Measurements from ENCODE around the gene INHBB. TPM values are rescaled to one million over a fixed set of nuclear protein-coding genes. Genes with fewer than 3 reads are reported as not detected.

The INHBB gene
- polyA plus RNA-seq, 2 donors, result 0.51 to 1.6 TPM

DNA sequence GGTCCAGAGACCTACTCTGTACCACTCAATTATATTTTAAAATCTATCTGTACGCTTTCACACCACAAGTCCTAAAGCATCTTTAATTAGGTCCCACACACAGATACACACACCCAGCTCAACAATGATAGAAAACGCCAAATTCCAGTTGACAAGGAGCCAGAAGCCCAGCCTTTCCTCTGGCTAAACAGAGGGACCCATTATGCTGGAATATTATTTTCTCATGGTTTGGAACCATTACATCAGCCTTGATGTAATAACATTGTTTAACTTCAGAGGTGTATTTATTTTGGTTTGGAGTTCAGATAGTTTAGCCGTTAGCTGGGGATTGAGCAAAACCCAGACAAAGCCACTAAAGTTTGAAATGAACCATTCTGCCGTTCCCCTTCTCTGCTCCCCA is 14.0 kb upstream of the INHBB start:
- Histone ChIP-seq H3K4me1 (ENCODE audit: control insufficient read depth in 2 of 2, insufficient read depth in 2 of 2, low read length in 1 of 2) (no peaks in the 10 kb centered on the region), H3K27ac (ENCODE audit: low read depth in 2 of 2, low read length in 1 of 2) (no peak overlapping the region), H3K4me3 (ENCODE audit: low read depth in 1 of 2, low read length in 2 of 2) (no peak overlapping the region), H3K27me3 (ENCODE audit: control insufficient read depth in 1 of 2, insufficient read depth in 2 of 2, low read length in 2 of 2) (no peaks in the 10 kb centered on the region), H3K36me3 (ENCODE audit: control insufficient read depth in 2 of 2, insufficient read depth in 2 of 2, low read length in 1 of 2) (no peaks in the 10 kb centered on the region), H3K9me3 (ENCODE audit: control insufficient read depth in 2 of 2, insufficient read depth in 1 of 2, low read depth in 1 of 2, low read length in 1 of 2) (no peaks in the 10 kb centered on the region)
- WGBS, 2 donors, result 57 to 62% methylated on average over 4 of the region's 4 CpGs

DNA sequence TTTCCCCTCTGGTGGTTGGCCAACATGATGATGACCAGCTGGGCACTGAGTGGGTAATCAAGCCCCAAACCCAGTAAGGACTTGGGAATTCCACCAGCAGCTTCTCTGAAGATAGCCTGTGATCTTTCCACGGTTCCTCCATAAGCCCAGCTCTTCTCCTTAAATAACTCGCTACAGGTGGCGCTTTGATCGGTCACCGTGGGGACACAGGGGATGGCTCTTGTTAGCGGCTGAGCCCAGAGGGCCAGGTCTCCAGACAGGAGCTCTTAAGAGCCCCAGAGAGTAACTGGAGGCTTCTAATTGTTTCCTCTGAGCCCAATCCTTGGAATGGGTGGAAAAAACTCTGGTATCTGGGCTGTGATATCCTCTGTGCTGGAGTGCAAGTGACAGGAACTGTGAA is 13.6 kb upstream of the INHBB start:
- Histone ChIP-seq H3K27ac (ENCODE audit: low read depth in 2 of 2, low read length in 1 of 2) (no peak overlapping the region), H3K36me3 (ENCODE audit: control insufficient read depth in 2 of 2, insufficient read depth in 2 of 2, low read length in 1 of 2) (no peaks in the 10 kb centered on the region), H3K9me3 (ENCODE audit: control insufficient read depth in 2 of 2, insufficient read depth in 1 of 2, low read depth in 1 of 2, low read length in 1 of 2) (no peaks in the 10 kb centered on the region), H3K27me3 (ENCODE audit: control insufficient read depth in 1 of 2, insufficient read depth in 2 of 2, low read length in 2 of 2) (no peaks in the 10 kb centered on the region), H3K4me3 (ENCODE audit: low read depth in 1 of 2, low read length in 2 of 2) (no peak overlapping the region), H3K4me1 (ENCODE audit: control insufficient read depth in 2 of 2, insufficient read depth in 2 of 2, low read length in 1 of 2) (no peaks in the 10 kb centered on the region)
- WGBS, 2 donors, result 87 to 93% methylated on average over 6 of the region's 6 CpGs

DNA sequence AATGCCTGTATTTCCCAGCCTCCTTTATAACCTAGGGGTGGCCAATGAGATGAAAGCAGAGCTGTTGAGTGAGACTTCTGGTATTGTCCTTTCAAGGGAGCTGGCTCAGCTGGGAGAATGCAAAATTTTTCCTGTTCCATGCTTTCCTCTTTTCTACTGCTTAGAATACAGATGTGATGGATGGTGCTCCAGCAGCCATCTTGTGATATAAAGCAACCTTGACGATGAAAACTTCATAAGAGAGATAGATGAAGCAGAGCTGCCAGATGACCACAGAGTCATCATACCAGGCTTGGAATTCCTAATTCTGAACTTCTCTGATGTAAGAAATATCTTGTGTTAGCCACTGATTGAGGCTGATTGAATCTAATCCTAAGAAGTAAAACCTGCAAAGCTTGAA is 11.9 kb upstream of the INHBB start:
- Histone ChIP-seq H3K27me3 (ENCODE audit: control insufficient read depth in 1 of 2, insufficient read depth in 2 of 2, low read length in 2 of 2) (no peaks in the 10 kb centered on the region), H3K36me3 (ENCODE audit: control insufficient read depth in 2 of 2, insufficient read depth in 2 of 2, low read length in 1 of 2) (no peaks in the 10 kb centered on the region), H3K27ac (ENCODE audit: low read depth in 2 of 2, low read length in 1 of 2) (no peak overlapping the region), H3K9me3 (ENCODE audit: control insufficient read depth in 2 of 2, insufficient read depth in 1 of 2, low read depth in 1 of 2, low read length in 1 of 2) (no peaks in the 10 kb centered on the region), H3K4me3 (ENCODE audit: low read depth in 1 of 2, low read length in 2 of 2) (no peak overlapping the region), H3K4me1 (ENCODE audit: control insufficient read depth in 2 of 2, insufficient read depth in 2 of 2, low read length in 1 of 2) (no peaks in the 10 kb centered on the region)
- 96 to 97% methylated on average over 1 of the region's 1 CpG for WGBS, 2 donors

DNA sequence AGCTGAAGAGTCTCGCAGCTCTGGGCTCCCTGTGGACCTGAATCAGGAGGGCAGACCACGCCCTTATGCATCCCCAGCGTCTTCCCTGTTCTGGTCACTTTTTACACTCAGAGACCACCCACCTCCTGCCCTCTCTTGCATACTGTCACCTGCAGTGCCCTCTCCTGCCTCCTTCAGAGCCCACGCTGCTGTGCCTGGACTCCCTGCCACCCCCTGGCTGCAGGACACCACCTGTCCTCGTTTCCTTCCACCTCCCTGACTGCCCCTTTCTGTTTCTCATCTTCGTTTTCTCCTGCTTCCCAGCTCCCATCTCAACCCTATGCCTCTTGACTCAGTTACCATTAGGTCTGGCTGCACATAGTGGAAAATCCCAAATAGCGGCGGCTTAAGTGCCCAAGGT is 9.2 kb upstream of the INHBB start:
- WGBS, 2 donors, result 78 to 86% methylated on average over 8 of the region's 8 CpGs

GRCh38 chr2:120338015-120338414 is 7.9 kb upstream of the INHBB start:
- Histone ChIP-seq H3K27ac (ENCODE audit: low read depth in 2 of 2, low read length in 1 of 2) (no peak overlapping the region), H3K27me3 (ENCODE audit: control insufficient read depth in 1 of 2, insufficient read depth in 2 of 2, low read length in 2 of 2) (peaks cover 0 to 5% of the 10 kb centered on the region in 2 donors), H3K36me3 (ENCODE audit: control insufficient read depth in 2 of 2, insufficient read depth in 2 of 2, low read length in 1 of 2) (no peaks in the 10 kb centered on the region), H3K4me1 (ENCODE audit: control insufficient read depth in 2 of 2, insufficient read depth in 2 of 2, low read length in 1 of 2) (no peaks in the 10 kb centered on the region), H3K4me3 (ENCODE audit: low read depth in 1 of 2, low read length in 2 of 2) (no peak overlapping the region), H3K9me3 (ENCODE audit: control insufficient read depth in 2 of 2, insufficient read depth in 1 of 2, low read depth in 1 of 2, low read length in 1 of 2) (no peaks in the 10 kb centered on the region)
- 66 to 71% methylated on average over 1 of the region's 1 CpG for WGBS, 2 donors

More for the DNA sequence above, 9.2 kb upstream of the INHBB start:
- no peak overlapping the region for H3K27ac ChIP-seq (ENCODE audit: low read depth in 2 of 2, low read length in 1 of 2)
- no peaks in the 10 kb centered on the region for H3K9me3 ChIP-seq (ENCODE audit: control insufficient read depth in 2 of 2, insufficient read depth in 1 of 2, low read depth in 1 of 2, low read length in 1 of 2)
- no peaks in the 10 kb centered on the region for H3K27me3 ChIP-seq (ENCODE audit: control insufficient read depth in 1 of 2, insufficient read depth in 2 of 2, low read length in 2 of 2)
- H3K4me1 ChIP-seq (ENCODE audit: control insufficient read depth in 2 of 2, insufficient read depth in 2 of 2, low read length in 1 of 2), result no peaks in the 10 kb centered on the region
- H3K36me3 ChIP-seq (ENCODE audit: control insufficient read depth in 2 of 2, insufficient read depth in 2 of 2, low read length in 1 of 2), result no peaks in the 10 kb centered on the region
- no peak overlapping the region for H3K4me3 ChIP-seq (ENCODE audit: low read depth in 1 of 2, low read length in 2 of 2)

GRCh38 chr2:120341977-120342376 is 4.0 kb upstream of the INHBB start:
- WGBS, 2 donors, result 64 to 66% methylated on average over 7 of the region's 7 CpGs
- H3K9me3 ChIP-seq (ENCODE audit: control insufficient read depth in 2 of 2, insufficient read depth in 1 of 2, low read depth in 1 of 2, low read length in 1 of 2), result no peaks in the 10 kb centered on the region
- no peaks in the 10 kb centered on the region for H3K36me3 ChIP-seq (ENCODE audit: control insufficient read depth in 2 of 2, insufficient read depth in 2 of 2, low read length in 1 of 2)
- H3K27me3 ChIP-seq (ENCODE audit: control insufficient read depth in 1 of 2, insufficient read depth in 2 of 2, low read length in 2 of 2), result peaks cover 0 to 19% of the 10 kb centered on the region in 2 donors
- peaks cover 4 to 12% of the 10 kb centered on the region in 2 donors for H3K4me1 ChIP-seq (ENCODE audit: control insufficient read depth in 2 of 2, insufficient read depth in 2 of 2, low read length in 1 of 2)
- H3K27ac ChIP-seq (ENCODE audit: low read depth in 2 of 2, low read length in 1 of 2), result no peak overlapping the region
- H3K4me3 ChIP-seq (ENCODE audit: low read depth in 1 of 2, low read length in 2 of 2), result no peak overlapping the region

DNA sequence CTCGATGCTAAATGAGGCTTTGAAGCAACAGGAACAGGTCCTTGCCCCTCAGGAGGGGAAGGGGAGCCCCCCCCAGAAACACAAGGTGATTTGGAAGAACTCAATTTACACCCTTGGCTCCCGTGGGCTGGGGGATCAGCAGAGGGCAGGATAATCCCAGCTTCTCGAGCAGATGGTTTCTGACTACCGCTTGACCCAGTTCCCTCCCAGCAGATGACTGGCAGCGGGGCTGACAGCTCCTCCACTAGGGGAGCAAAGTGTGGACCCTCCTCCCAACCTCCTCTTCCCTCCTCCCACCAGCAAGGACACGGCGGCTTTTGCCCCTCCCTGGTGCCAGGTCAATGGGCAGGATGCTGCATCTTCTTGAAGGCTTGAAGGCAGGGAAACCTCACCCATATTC is 3.5 kb upstream of the INHBB start:
- WGBS, 2 donors, result 39 to 43% methylated on average over 7 of the region's 7 CpGs
- no peak overlapping the region for H3K27ac ChIP-seq (ENCODE audit: low read depth in 2 of 2, low read length in 1 of 2)

GRCh38 chr2:120343100-120343432 is 2.9 kb upstream of the INHBB start:
- 19 to 22% methylated on average over 5 of the region's 5 CpGs for WGBS, 2 donors
- H3K9me3 ChIP-seq (ENCODE audit: control insufficient read depth in 2 of 2, insufficient read depth in 1 of 2, low read depth in 1 of 2, low read length in 1 of 2), result no peaks in the 10 kb centered on the region
- H3K36me3 ChIP-seq (ENCODE audit: control insufficient read depth in 2 of 2, insufficient read depth in 2 of 2, low read length in 1 of 2), result no peaks in the 10 kb centered on the region
- H3K27me3 ChIP-seq (ENCODE audit: control insufficient read depth in 1 of 2, insufficient read depth in 2 of 2, low read length in 2 of 2), result peaks cover 0 to 19% of the 10 kb centered on the region in 2 donors
- peaks cover 4 to 12% of the 10 kb centered on the region in 2 donors for H3K4me1 ChIP-seq (ENCODE audit: control insufficient read depth in 2 of 2, insufficient read depth in 2 of 2, low read length in 1 of 2)
- H3K27ac ChIP-seq (ENCODE audit: low read depth in 2 of 2, low read length in 1 of 2), result no peak overlapping the region
- H3K4me3 ChIP-seq (ENCODE audit: low read depth in 1 of 2, low read length in 2 of 2), result no peak overlapping the region

More for the DNA sequence above, 3.5 kb upstream of the INHBB start:
- H3K9me3 ChIP-seq (ENCODE audit: control insufficient read depth in 2 of 2, insufficient read depth in 1 of 2, low read depth in 1 of 2, low read length in 1 of 2), result no peaks in the 10 kb centered on the region
- peaks cover 4 to 12% of the 10 kb centered on the region in 2 donors for H3K4me1 ChIP-seq (ENCODE audit: control insufficient read depth in 2 of 2, insufficient read depth in 2 of 2, low read length in 1 of 2)
- peaks cover 0 to 19% of the 10 kb centered on the region in 2 donors for H3K27me3 ChIP-seq (ENCODE audit: control insufficient read depth in 1 of 2, insufficient read depth in 2 of 2, low read length in 2 of 2)
- no peaks in the 10 kb centered on the region for H3K36me3 ChIP-seq (ENCODE audit: control insufficient read depth in 2 of 2, insufficient read depth in 2 of 2, low read length in 1 of 2)
- H3K4me3 ChIP-seq (ENCODE audit: low read depth in 1 of 2, low read length in 2 of 2), result no peak overlapping the region

DNA sequence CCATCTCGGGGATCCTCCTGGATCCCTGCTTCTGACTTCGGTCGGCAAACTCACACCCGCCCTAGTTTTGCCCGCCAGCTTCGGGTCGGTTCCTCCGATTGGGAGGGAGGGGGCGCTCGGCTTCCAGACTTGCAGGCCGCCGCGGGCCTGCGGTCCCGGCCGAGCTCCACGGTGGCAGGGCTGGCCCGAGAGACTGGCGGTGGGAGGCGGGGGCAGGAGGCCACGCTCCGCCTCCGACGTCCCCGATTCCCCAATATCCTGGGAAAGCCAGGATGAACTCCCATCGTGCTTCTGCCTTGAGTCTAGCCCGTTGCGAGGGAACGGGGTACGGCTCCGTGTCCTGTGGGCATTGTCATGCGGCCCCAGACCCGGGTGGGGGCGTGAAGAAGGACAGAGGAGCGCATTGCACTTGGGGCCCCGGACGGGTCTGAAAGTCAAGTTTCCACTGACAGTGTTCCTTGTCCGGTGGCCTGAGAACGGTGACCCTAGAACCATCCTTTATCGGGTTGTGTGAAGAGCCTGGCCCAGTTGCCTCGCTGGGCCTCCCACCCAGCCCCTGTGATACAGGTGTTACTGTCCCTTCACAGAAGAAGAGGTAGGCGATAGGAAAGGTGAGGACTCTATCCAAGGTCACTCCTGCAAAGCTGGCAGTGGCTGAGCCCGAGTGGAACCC is 2.4 kb upstream of the INHBB start:
- H3K4me3 ChIP-seq (ENCODE audit: low read depth in 1 of 2, low read length in 2 of 2), result no peak overlapping the region
- no peak overlapping the region for H3K27ac ChIP-seq (ENCODE audit: low read depth in 2 of 2, low read length in 1 of 2)
- no peaks in the 10 kb centered on the region for H3K9me3 ChIP-seq (ENCODE audit: control insufficient read depth in 2 of 2, insufficient read depth in 1 of 2, low read depth in 1 of 2, low read length in 1 of 2)
- 5% methylated on average over 43 of the region's 43 CpGs for WGBS, 2 donors
- H3K36me3 ChIP-seq (ENCODE audit: control insufficient read depth in 2 of 2, insufficient read depth in 2 of 2, low read length in 1 of 2), result no peaks in the 10 kb centered on the region
- H3K4me1 ChIP-seq (ENCODE audit: control insufficient read depth in 2 of 2, insufficient read depth in 2 of 2, low read length in 1 of 2), result peaks cover 4 to 12% of the 10 kb centered on the region in 2 donors
- H3K27me3 ChIP-seq (ENCODE audit: control insufficient read depth in 1 of 2, insufficient read depth in 2 of 2, low read length in 2 of 2), result peaks cover 0 to 19% of the 10 kb centered on the region in 2 donors

- WGBS, 2 donors, result 3% methylated on average over 57 to 75 of the region's 75 CpGs
- H3K4me1 ChIP-seq (ENCODE audit: control insufficient read depth in 2 of 2, insufficient read depth in 2 of 2, low read length in 1 of 2), result peaks cover 4 to 12% of the 10 kb centered on the region in 2 donors
- H3K9me3 ChIP-seq (ENCODE audit: control insufficient read depth in 2 of 2, insufficient read depth in 1 of 2, low read depth in 1 of 2, low read length in 1 of 2), result no peaks in the 10 kb centered on the region
- H3K27ac ChIP-seq (ENCODE audit: low read depth in 2 of 2, low read length in 1 of 2), result no peak overlapping the region
- peak overlapping the region; percentile 48 to 63 for H3K4me3 ChIP-seq (ENCODE audit: low read depth in 1 of 2, low read length in 2 of 2)
- H3K36me3 ChIP-seq (ENCODE audit: control insufficient read depth in 2 of 2, insufficient read depth in 2 of 2, low read length in 1 of 2), result no peaks in the 10 kb centered on the region
- H3K27me3 ChIP-seq (ENCODE audit: control insufficient read depth in 1 of 2, insufficient read depth in 2 of 2, low read length in 2 of 2), result peaks cover 0 to 19% of the 10 kb centered on the region in 2 donors
These were observed 1.5 kb upstream of the INHBB start for GRCh38 chr2:120344214-120344975.
